Measurements from ENCODE around the gene EZH1. TPM values are rescaled to one million over a fixed set of nuclear protein-coding genes. Genes with fewer than 3 reads are reported as not detected.

The EZH1 gene
- total and polyA plus RNA-seq, 7 donors = 15.2 to 59.1 (median 32.7) TPM

GRCh38 chr17:42784811-42785592 lies 40.2 kb upstream of the EZH1 start:
- WGBS, 3 donors = 8 to 15% (median 10%) methylated on average over 44 to 52 of the region's 52 CpGs
- Histone ChIP-seq H3K4me1 (no peaks in the 10 kb centered on the region), H3K9me3 (no peaks in the 10 kb centered on the region), H3K27me3 (ENCODE audit: insufficient read depth in 3 of 3, low read length in 2 of 3) (peaks cover 0 to 89% (median 25%) of the 10 kb centered on the region in 3 donors), H3K27ac (no peak overlapping the region), H3K36me3 (ENCODE audit: insufficient read depth in 1 of 2, low read depth in 1 of 2) (no peaks in the 10 kb centered on the region), H3K4me3 (no peak overlapping the region)
- DNase-seq (no peak), ATAC-seq (peak in 1 of 4 donors; percentile 20)
- intact Hi-C loops (cut with DNase I) = no loop called here
- TF ChIP-seq CTCF (IDR thresholded peaks at IDR 0.05) = no peak

GRCh38 chr17:42784409-42784808 lies 39.6 kb upstream of the EZH1 start:
- TF ChIP-seq CTCF (IDR thresholded peaks at IDR 0.05) = no peak
- Histone ChIP-seq H3K36me3 (ENCODE audit: insufficient read depth in 1 of 2, low read depth in 1 of 2) (peaks cover under 1 to 4% of the 10 kb centered on the region in 2 donors), H3K27me3 (ENCODE audit: insufficient read depth in 3 of 3, low read length in 2 of 3) (peaks cover 0 to 88% (median 25%) of the 10 kb centered on the region in 3 donors), H3K27ac (no peak overlapping the region), H3K4me1 (no peaks in the 10 kb centered on the region), H3K4me3 (no peak overlapping the region), H3K9me3 (no peaks in the 10 kb centered on the region)
- intact Hi-C loops (cut with DNase I) = no loop called here
- 9 to 24% (median 13%) methylated on average over 25 of the region's 25 CpGs for WGBS, 3 donors
- ATAC-seq (no peak), DNase-seq (no peak)

- Histone ChIP-seq H3K36me3 (ENCODE audit: insufficient read depth in 1 of 2, low read depth in 1 of 2) (peaks cover 6 to 10% of the 10 kb centered on the region in 2 donors), H3K27ac (no peak overlapping the region), H3K4me1 (no peaks in the 10 kb centered on the region), H3K27me3 (ENCODE audit: insufficient read depth in 3 of 3, low read length in 2 of 3) (peaks cover 0 to 84% (median 25%) of the 10 kb centered on the region in 3 donors), H3K4me3 (no peak overlapping the region), H3K9me3 (no peaks in the 10 kb centered on the region)
- ATAC-seq (no peak), DNase-seq (no peak)
- TF ChIP-seq CTCF (IDR thresholded peaks at IDR 0.05) = no peak
- intact Hi-C loops (cut with DNase I) = no loop called here
- 6 to 17% (median 10%) methylated on average over 22 of the region's 22 CpGs for WGBS, 3 donors
Measured at GRCh38 chr17:42783791-42784138, 38.9 kb upstream of the EZH1 start.

- Histone ChIP-seq H3K27ac (no peak overlapping the region), H3K36me3 (ENCODE audit: insufficient read depth in 1 of 2, low read depth in 1 of 2) (peaks cover 6 to 16% of the 10 kb centered on the region in 2 donors), H3K9me3 (no peaks in the 10 kb centered on the region), H3K27me3 (ENCODE audit: insufficient read depth in 3 of 3, low read length in 2 of 3) (peaks cover 0 to 81% (median 25%) of the 10 kb centered on the region in 3 donors), H3K4me1 (no peaks in the 10 kb centered on the region), H3K4me3 (no peak overlapping the region)
- DNase-seq (no peak), ATAC-seq (no peak)
- TF ChIP-seq CTCF (IDR thresholded peaks at IDR 0.05) = no peak
- intact Hi-C loops (cut with DNase I) = no loop called here
- 21 to 31% (median 28%) methylated on average over 9 of the region's 9 CpGs for WGBS, 3 donors
Measured at GRCh38 chr17:42783062-42783790, 38.4 kb upstream of the EZH1 start.
